ENCODE results near the gene PSME1.

PSME1 gene

DNA sequence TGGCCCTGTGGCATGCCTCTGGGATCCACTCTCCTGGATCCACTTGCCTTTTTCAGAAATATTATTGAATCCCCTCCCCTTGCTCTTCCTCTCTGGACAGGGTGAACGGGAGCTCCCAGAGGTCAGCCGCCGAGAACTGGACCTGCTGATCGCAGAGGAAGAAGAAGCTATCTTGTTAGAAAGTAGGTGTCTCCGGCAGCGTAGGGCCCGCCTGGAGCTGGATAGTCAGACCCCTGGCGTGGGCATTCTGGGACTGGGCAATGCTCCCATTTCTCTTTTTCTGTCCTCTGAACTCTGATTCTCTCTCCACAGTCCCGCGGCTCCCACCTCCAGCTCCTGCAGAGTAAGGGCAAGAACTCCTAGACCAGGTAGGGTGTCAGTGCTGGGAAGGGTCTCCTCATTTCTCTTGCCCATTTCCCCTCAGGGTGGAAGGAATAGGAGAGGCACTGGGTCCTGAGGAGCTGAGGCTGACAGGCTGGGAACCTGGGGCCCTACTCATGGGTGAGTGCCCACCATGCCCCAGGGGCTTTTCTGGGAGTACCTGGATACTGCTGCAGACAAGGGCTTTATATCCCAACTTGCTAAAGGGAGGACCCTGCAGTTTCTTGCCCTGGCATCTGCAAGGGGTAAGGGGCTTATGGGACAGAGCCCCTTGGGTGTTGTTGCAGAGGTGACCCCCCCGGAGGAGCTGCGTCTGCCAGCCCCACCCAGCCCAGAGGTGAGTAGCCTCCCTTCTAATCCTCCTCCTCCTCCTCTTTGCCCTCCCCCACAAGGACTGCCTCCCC is 41.2 kb downstream of the PSME1 start:
- DNase-seq = no peak

- DNase-seq = no peak
Measured at GRCh38 chr14:24177891-24178290, 41.9 kb downstream of the PSME1 start.

- no peak for DNase-seq
Measured at GRCh38 chr14:24178399-24179178, 42.6 kb downstream of the PSME1 start.

- no peak for DNase-seq
Measured at GRCh38 chr14:24179294-24179960, 43.4 kb downstream of the PSME1 start.

DNA sequence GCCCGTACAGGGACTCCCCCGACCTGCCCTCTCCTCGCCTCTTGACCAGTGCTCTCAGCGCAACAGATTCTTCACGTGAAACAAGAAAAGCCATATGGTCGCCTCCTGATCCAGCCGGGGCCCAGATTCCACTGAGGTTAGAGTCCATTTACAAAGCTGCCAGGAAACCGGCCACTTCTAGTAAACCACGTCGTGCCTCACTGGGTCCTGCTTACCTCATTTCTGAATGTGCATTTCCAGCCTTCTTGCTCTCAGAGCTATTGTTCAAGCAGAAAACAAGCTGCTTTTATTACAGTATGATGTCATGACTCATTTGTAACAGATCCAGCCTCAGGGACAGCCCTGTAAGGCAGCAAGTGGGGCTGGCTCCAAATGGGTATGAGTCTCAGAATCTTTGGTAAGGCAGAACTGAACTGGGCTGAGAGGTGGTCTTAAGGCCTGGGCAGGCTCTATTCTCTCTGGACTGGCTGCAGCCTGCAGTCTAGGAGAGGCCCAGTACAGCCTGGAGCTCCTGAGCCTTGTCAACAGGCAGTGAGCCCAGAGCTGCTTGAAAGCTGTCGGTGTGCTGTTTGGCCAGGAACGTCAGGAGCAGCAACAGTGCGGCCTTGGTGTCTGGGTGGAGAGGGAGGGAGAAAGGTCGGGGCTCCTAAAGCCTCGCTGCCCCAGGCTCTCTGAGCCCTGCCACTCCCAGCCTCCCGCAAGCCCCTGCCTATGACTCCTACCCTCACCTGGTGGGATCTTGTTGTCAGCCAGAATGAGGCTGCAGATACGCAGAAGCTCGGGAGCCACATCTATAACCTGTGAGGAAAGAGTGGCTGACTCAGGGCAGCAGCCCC is 44.2 kb downstream of the PSME1 start:
- no peak for DNase-seq

DNA sequence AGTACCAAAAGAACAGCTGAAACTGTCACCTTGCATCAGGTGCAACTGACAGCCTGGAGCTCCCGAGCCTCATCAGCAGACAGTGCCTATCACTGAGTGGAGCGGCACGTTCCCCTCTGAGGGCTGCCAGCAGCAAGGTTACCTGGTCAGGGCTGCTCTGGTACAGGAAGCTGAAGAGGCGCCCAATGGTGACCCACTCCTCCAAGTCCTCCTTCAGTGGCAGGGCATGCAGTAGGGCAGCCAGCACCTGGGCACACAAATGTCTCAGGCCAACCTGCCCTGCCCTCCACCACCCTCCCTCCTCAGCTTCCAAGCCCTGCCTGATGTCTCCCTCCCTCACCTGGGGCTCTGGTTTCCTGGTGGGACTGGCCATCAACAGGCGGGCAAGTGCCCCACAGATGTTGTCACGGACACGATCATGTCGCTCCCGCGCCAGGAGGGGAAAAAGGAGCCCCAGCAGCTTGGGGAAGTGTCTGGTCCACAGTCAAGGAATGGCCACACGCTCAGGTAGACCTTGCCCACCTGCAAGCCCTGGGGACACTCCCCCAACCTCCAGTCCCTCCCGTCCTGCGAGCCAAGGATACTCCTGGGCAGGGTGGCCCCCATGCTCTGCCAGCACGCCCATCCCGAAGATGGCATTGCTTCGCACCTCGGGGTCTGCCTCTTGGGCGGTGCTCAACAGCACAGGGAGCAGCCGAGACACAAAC is 45.5 kb downstream of the PSME1 start:
- no peak for DNase-seq

GRCh38 chr14:24182110-24182882 is 46.3 kb downstream of the PSME1 start:
- no peak for DNase-seq

- DNase-seq = no peak
Measured at GRCh38 chr14:24183014-24183481, 47.1 kb downstream of the PSME1 start.

DNA sequence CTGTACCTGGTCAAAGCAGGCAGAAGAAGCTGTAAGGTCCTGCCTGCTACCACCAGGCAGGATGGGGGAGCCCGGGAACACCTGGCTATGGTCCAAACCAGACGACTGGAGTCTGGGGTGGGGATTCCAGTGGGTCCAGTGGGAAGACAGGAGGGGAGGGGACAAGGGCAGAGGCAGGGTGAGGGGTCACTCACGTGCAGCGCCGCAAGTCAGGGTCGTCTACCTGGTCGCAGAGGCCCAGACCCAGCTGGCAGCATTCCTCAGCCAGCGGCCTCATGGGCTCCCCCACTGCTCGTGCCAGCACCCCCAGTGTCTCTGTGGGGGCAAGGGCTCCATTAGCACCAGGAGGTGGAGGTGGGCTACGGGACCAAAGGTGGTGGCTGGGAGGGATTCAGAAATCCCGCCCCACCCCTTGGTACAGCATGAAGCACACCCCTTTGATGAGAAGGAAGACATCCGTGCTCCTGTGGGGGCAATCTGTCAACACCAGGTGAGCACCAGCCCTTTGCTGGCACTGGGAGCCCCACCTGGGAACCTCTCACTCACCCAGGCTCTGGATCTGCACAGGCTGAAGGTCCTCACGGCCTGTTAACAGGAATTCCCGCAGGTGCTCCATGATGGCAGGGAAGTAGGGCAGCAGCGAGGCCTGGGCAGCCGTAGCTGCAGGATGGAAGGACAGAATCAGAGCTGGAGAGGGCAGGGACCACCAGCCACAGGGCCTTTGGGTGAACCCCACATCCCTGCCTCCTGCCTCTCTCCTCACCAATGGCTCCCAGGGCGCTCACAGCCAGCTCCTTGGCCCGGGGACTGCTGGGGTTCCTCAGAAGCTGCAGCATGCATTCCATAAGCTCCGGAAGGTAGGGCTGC is 48.3 kb downstream of the PSME1 start:
- DNase-seq = no peak

DNA sequence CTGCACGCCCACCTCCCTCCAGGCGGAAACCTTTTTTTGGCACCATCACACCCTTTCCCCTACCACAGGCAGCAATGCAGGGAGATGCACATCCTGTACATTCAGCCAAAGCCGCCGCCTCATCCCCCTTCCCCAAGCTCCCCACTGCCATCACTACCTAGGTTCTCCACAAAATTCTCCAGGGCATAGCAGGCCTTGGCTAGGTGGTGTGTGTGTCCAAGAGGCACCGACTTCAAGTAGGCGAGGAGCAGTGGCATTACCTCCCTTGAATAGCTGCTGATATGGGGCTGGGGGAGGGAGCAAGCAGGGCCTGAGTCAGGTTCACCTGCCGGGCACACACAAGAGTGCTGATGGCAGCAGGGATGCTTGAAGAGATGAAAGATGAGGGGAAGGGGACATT is 49.0 kb downstream of the PSME1 start:
- DNase-seq = no peak

GRCh38 chr14:24185741-24186140 is 49.7 kb downstream of the PSME1 start:
- DNase-seq = no peak

- DNase-seq = no peak
Measured at GRCh38 chr14:24186831-24187538, 51.0 kb downstream of the PSME1 start.

DNA sequence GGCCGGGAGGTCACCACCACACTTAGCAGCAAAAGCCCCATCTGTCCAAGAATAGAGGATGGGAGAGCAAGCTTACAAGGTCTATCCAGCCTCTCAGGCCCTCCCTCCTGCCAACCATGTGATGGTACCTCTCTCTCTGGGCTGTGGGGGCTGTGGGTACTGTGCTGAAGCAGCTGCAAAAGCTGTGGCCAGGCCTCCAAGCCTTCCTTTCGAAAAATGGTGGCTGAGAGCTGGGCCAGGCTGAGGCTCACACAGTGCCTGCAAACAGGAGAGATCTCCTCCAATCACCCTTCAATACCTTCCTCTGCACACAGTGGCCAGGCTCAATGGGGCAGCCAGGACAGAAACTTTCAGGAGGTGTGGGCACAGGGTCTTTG is 51.5 kb downstream of the PSME1 start:
- no peak for DNase-seq
